GM21423 (cell line): ENCODE results near the gene CPED1.

Experiments
- ATAC-seq: cut with Tn5 transposase; IDR thresholded peaks from one replicate; pipeline ENCODE4 v1.9.1; 2021; ENCODE audit warnings: mild to moderate bottlenecking, moderate library complexity; ENCODE audit not compliant: unreplicated experiment

Gene CPED1

DNA sequence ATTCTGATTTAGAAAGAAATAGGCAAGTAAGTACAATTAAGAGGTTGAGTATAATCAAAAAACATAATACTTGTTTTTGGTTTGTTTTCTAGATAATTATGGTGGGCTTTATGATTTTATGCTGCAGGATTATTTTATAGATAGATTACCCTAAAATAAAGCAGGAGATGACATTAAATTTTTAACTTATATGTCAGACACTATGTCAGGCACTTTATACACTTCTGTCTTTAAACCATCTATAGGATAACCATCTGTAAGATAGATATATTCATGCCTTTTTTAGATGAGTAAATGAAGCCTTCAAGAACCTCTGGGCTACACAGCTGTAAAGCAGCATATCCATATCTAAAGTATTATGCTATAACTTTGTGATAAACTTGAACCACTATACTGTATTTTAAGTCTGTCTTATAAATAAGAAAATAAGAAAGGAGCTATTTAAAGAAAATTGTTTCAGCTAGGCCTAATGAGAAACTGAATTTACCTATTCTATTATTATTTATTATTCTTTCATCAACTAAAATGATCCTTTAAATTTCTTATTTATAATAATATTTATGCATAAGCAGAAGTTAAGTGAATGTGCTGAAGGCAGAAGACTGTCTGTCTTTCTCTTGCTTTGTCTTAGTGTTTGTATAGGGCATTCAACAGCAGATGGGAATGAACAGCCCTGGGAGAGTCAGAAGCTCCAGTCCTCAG lies 94.0 kb downstream of the CPED1 start:
- no peak for ATAC-seq

DNA sequence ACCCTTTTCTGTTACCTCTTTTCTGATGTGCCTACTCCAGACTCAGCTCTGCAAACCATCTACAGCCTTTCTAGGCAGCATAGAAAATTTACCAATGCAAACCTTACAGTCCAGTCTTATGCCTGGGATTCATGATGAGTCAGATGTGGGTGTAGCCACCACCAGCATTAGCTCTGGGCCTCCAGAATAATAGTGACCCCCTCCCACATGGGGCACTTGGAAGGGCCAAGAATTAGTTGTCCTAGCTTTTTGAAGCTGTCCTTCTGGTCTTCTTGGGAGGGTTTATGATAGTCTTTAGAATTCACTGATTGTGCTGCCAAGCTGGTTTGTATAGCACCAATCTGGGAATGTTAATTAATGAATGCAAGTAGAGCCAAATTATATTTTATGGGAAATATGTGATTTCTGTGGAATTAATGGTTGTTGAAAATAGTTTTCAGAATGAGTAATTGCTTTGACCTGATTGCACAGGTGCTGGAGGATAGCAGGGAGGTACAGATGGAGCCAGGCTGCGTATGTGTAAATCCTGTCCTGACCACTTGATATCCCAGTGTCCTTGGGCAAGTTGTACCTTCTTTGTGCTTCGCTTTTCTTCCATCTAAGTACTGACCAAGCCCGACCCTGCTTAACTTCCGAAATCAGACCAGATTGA lies 94.8 kb downstream of the CPED1 start:
- ATAC-seq = no peak

GRCh38 chr7:121083790-121084251 lies 95.3 kb downstream of the CPED1 start:
- no peak for ATAC-seq

DNA sequence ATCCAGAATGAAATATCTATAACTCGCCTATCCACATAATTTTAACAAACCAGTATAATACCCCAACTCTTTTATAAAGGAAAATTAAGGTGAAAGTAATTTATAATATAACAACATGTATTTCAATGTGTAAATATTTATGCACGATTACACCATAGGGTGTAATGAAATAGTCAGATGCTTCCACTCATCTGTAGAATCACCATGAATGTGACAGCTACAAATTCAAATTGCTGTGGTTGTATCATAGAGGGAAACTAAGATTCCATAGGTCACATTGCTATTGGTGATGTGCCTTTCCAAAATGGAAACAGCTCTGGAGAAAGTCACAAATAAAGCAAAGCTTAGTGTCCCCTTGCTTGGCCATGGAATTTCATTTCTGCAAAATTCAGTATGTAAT lies 95.7 kb downstream of the CPED1 start:
- ATAC-seq = no peak

DNA sequence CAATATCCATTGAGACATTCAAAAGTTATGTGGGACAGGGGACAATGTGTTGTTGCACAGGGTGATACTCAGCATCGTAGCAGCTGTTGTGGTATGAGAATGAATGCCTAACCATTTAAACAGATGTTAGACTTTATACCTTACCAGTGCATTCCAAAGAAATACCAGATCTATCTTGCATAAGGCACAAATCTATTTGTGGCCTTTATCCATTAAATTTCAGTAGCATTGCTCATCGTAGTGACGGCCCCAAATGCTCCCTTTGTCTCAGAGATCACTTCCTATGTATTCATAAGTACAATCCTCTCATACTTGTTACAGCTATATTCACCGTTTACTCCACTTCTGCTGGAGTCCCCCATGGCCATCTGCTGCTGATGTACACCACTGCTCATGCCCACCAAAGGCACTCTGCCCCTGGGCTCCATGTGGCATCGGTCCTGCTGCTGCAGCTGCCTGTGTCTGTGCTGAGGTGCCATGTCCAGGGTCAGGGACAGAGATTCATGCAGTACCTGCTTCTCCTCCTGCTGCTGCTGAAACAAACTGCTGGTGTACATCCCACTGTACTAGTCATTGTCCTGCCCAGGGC lies 96.3 kb downstream of the CPED1 start:
- ATAC-seq = no peak

GRCh38 chr7:121085922-121086321 lies 97.4 kb downstream of the CPED1 start:
- ATAC-seq = no peak

GRCh38 chr7:121088870-121089269 lies 100.4 kb downstream of the CPED1 start:
- ATAC-seq = no peak

DNA sequence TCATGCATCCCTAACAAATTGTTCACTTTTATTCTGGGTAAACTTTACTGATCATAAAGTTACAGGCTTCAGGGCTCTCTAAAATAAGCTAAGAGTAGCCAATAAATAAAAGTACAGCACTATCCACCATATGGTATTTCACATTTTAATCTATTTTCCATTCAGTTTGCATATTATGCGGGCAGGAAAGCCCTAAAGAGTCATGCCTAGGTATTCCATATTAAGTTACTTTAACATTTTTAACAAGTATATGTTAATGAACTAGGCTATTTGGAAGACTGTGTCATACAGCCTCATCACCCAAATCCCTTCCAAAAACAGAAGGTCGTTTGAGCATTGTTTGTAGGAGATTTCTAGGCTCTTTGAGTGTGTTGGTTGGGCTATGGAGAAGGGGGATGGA lies 106.3 kb downstream of the CPED1 start:
- ATAC-seq = no peak

- ATAC-seq = no peak
These were observed 109.1 kb downstream of the CPED1 start for GRCh38 chr7:121097577-121097976.

GRCh38 chr7:121099572-121099971 lies 111.1 kb downstream of the CPED1 start:
- ATAC-seq = no peak

DNA sequence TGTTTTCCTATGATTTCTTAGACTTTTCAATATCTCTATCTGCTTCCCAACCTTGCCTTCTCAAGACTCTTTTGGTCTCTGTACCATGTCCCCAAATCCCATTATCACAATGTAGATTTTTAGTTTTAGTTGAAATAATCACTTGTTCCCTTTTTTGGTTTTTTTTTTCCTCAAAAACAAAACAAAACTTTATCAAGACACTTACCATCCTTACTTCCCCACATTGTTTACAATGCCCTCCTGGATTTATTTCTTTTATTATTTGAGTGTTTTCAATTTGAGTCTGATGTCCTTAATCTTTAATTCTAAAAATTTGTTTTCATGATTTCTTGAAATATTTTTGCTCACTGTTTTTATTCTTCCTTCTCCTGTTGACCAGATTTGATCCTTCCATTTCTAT lies 112.6 kb downstream of the CPED1 start:
- ATAC-seq = no peak

DNA sequence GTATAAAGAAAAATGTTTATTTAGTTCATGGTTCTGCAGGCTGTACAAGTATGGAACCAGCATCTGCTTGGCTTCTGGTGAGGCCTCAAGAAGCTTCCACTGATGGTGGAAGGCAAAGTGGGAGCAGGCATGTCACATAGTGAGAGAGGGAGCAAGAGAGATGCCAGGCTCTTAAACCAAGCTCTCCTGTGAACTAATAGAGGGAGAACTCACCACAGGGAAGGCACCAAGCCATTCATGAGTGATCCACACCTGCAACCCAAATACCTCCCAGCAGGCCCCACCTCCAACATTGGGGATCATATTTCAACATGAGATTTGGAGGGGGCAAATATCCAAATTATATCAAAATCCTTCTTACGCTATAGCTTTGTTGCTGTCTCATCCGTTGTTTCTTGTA lies 113.1 kb downstream of the CPED1 start:
- ATAC-seq = no peak

DNA sequence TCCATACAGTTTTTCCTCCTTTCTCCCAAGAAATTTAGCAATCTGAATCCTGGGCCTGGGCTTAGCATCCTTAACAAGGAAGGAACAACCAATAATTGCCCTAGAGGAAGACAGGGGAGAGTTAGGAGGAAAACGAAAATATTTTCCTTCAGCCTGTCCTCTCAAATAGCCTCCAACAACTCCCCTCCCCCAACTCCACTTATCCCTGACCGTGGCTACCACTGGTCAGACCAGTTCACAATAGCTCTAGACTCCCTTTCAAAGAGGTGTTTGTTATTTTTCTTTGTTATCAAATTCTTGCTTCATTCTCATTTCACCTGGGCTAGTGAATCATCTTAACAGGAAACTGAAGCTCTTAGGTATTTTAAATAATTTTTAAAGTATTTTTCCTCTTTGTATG lies 114.1 kb downstream of the CPED1 start:
- ATAC-seq = no peak

- no peak for ATAC-seq
These were observed 114.6 kb downstream of the CPED1 start for GRCh38 chr7:121103086-121103485.

DNA sequence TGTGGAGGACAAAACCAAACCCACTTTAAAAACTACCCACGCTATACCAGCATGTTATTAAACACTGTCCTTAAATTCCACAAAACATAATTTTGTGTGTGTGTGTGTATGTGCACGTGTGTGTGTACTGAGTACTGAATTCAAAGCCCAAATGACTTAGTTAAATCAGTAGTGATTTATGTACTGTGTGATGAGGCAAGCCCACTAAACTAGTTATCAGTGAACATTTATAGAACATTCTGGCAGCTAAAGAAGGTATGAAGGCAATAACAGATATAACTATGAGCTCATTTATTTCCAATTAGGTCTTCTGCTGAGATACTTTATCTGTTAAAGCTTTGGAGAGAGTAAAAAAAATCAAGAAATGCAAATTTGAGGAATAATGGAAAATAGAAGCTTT lies 115.1 kb downstream of the CPED1 start:
- no peak for ATAC-seq

- no peak for ATAC-seq
These were observed 116.8 kb downstream of the CPED1 start for GRCh38 chr7:121105262-121105661.

- peak; percentile 89 for ATAC-seq
These were observed 119.5 kb downstream of the CPED1 start for GRCh38 chr7:121107923-121108498.

DNA sequence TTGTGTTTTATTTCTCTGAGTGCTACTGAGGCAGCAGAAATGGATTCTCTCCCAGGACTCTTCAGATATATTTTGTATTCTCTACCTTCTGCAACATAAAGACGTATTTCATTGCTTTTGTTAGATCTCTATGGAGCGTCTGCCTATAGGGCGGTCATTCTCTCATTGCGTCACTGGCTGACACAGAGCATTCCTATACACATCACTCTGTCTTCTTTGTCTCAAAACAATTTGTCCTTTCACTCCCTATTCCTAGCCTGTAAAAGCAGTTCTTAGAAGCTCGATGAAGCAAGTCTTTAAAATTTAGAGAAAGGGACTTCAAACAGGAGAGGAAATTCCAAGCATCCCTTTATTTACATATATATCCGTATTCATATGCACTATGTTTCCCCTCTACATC lies 120.6 kb downstream of the CPED1 start:
- no peak for ATAC-seq

DNA sequence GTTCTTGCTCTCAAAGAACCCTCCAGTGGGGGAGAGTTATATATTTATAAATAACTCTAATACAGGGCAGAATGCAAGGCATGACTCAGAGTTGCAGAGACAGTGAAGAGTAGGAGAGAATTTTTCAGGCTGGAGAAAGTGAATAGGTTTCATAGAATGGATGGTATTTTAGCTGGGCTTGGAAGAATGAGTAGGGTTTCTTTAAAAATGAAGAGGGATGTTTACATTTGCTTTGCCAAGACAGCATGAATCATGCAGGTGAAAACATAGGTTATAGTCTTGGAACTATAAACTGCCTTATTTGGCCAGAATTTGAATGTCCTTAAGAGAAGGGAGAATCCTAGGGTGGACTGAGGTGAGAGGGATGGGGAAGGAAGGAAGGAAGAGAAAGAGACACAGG lies 124.8 kb downstream of the CPED1 start:
- ATAC-seq = no peak

GRCh38 chr7:121116396-121116795 lies 127.9 kb downstream of the CPED1 start:
- no peak for ATAC-seq

- no peak for ATAC-seq
These were observed 130.5 kb downstream of the CPED1 start for GRCh38 chr7:121119047-121119446.

DNA sequence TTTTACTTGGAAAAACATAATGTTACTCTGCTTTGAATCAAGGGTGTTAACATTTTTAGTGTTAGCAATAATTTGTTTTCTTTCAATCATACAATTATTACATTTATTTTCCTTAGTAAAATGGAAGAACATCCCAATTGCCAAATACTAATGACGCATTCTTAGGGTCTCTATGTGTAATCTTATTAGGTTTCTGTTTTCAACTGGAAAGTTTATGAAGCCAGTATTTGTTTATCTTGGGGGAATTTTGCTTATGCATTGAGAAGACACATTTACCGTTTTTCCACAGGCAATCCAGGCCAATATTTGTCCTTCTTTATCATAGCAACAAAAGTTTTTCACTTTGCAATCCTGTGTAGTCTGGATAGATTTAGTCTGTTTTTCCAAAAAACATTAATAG lies 134.5 kb downstream of the CPED1 start:
- ATAC-seq = no peak
